Liver (tissue), 9 donors: ENCODE measurements around the gene LRRK1. TPM values are rescaled to one million over a fixed set of nuclear protein-coding genes. Genes with fewer than 3 reads are reported as not detected.

Experiments
- DNase-seq: peaks from one replicate; pipeline ENCODE4 v3.0.0-alpha.2; 2017; ENCODE audit warnings: low spot score
- H3K27ac ChIP-seq, 2 donors: one replicate each; pipeline ENCODE4 v1.7.0; 2013; ENCODE audit warnings: inconsistent platforms in 2 of 2, low read length in 2 of 2, control low read depth in 1 of 2, low read depth in 1 of 2, mild to moderate bottlenecking in 1 of 2
- H3K27me3 ChIP-seq, 4 donors: one replicate each; pipeline versions ENCODE4 v1.6.1 to v1.7.0; 2013; ENCODE audit warnings: low read length in 3 of 4, inconsistent platforms in 1 of 4, mild to moderate bottlenecking in 1 of 4, moderate library complexity in 1 of 4; ENCODE audit not compliant: control insufficient read depth in 4 of 4, insufficient read depth in 4 of 4
- H3K36me3 ChIP-seq, 4 donors: one replicate each; pipeline versions ENCODE4 v1.6.1 to v1.7.0; 2013; ENCODE audit warnings: low read length in 3 of 4, mild to moderate bottlenecking in 3 of 4, low read depth in 1 of 4, moderate library complexity in 1 of 4; ENCODE audit not compliant: control insufficient read depth in 4 of 4, insufficient read depth in 3 of 4
- H3K4me1 ChIP-seq, 4 donors: one replicate each; pipeline versions ENCODE4 v1.6.1 to v1.7.0; 2013; ENCODE audit warnings: low read length in 3 of 4, mild to moderate bottlenecking in 3 of 4, moderate library complexity in 1 of 4; ENCODE audit not compliant: control insufficient read depth in 4 of 4, insufficient read depth in 4 of 4
- H3K4me3 ChIP-seq, 3 donors: one replicate each; pipeline versions ENCODE4 v1.6.1 to v1.7.0; 2013; ENCODE audit warnings: low read length in 3 of 3, control low read depth in 1 of 3, low read depth in 1 of 3, mild to moderate bottlenecking in 1 of 3
- H3K9ac ChIP-seq, 2 donors: one replicate each; pipeline ENCODE4 v1.7.0; 2013; ENCODE audit warnings: low read length in 2 of 2, mild to moderate bottlenecking in 2 of 2, moderate library complexity in 2 of 2, control low read depth in 1 of 2, low read depth in 1 of 2
- H3K9me3 ChIP-seq, 4 donors: one replicate each; pipeline versions ENCODE4 v1.6.1 to v1.7.0; 2013; ENCODE audit warnings: low read length in 3 of 4; ENCODE audit not compliant: control insufficient read depth in 4 of 4
- EGR1 ChIP-seq, 2 donors: IDR thresholded peaks; 2 replicates each; pipeline ENCODE4 v1.6.1; 2016 to 2018; ENCODE audit warnings: antibody characterized with exemption in 2 of 2, low read depth in 2 of 2
- FOXA1 ChIP-seq: IDR thresholded peaks from 2 replicates; pipeline ENCODE4 v1.6.1; 2016; ENCODE audit warnings: antibody characterized with exemption
- FOXA2 ChIP-seq: IDR thresholded peaks from 2 replicates; pipeline ENCODE4 v1.6.1; 2016; ENCODE audit warnings: antibody characterized with exemption
- GABPA ChIP-seq, 2 donors: IDR thresholded peaks in 1 of 2; conservative IDR thresholded peaks in 1 of 2; 2 replicates each; pipeline ENCODE4 v1.6.1; 2016; ENCODE audit warnings: antibody characterized with exemption in 2 of 2, mild to moderate bottlenecking in 1 of 2, moderate library complexity in 1 of 2
- HNF4A ChIP-seq, 2 donors: conservative IDR thresholded peaks; 2 replicates each; pipeline ENCODE4 v1.6.1; 2016; ENCODE audit warnings: antibody characterized with exemption in 2 of 2, mild to moderate bottlenecking in 2 of 2
- HNF4G ChIP-seq: IDR thresholded peaks from 2 replicates; pipeline ENCODE4 v1.6.1; 2016; ENCODE audit warnings: antibody characterized with exemption
- JUND ChIP-seq, 2 donors: IDR thresholded peaks; 2 replicates each; pipeline ENCODE4 v1.6.1; 2016; ENCODE audit warnings: antibody characterized with exemption in 2 of 2
- NR2F2 ChIP-seq: IDR thresholded peaks from 2 replicates; pipeline ENCODE4 v1.6.1; 2016; ENCODE audit warnings: antibody characterized with exemption
- RAD21 ChIP-seq, 2 donors: IDR thresholded peaks; 2 replicates each; pipeline ENCODE4 v1.6.1; 2016; ENCODE audit warnings: antibody characterized with exemption in 2 of 2, mild to moderate bottlenecking in 2 of 2
- RXRA ChIP-seq, 2 donors: IDR thresholded peaks; 2 replicates each; pipeline ENCODE4 v1.6.1; 2017 to 2018; ENCODE audit warnings: antibody characterized with exemption in 2 of 2, mild to moderate bottlenecking in 1 of 2
- SP1 ChIP-seq: IDR thresholded peaks from 2 replicates; pipeline ENCODE4 v1.6.1; 2018; ENCODE audit warnings: antibody characterized with exemption, mild to moderate bottlenecking
- YY1 ChIP-seq: IDR thresholded peaks from 2 replicates; pipeline ENCODE4 v1.6.1; 2016; ENCODE audit warnings: antibody characterized with exemption, mild to moderate bottlenecking
- WGBS: extraction: QIAGEN DNeasy Blood & Tissue Kit; methylation state at CpG from one replicate; pipeline ENCODE4 v1.1.7; 2013; 5-methylcytosine and 5-hydroxymethylcytosine counted together
- polyA plus RNA-seq, 2 donors: library from polyadenylated mRNA; stranded (reverse) in 1 of 2; unstranded in 1 of 2; fragments of 200-250 nt in 1 of 2; fragments of >200 nt in 1 of 2; fragmentation: Nextera tagmentation in 1 of 2; extraction: Ambion mirVana in 1 of 2; gene quantifications; one replicate each; pipeline versions ENCODE4 v1.2.1 to v1.2.3, GENCODE V29; 2013 to 2015
- total RNA-seq, 2 donors: library from RNA; depleted of rRNA; stranded (reverse); fragments of >200 nt; gene quantifications; one replicate each; pipeline ENCODE4 v1.2.3, GENCODE V29; 2014
- TF ChIP-seq, protein P1 (sequence below): IDR thresholded peaks from 2 replicates; pipeline ENCODE4 v1.6.1; 2016; ENCODE audit warnings: antibody characterized with exemption, mild to moderate bottlenecking
- TF ChIP-seq, protein P2 (sequence below): fragments of 150-350 bp; IDR thresholded peaks from 2 replicates; pipeline ENCODE4 v1.5.1; 2017; ENCODE audit warnings: improper control_type of control experiment, low read depth, low read length; ENCODE audit not compliant: missing input control
- TF ChIP-seq, protein P3 (sequence below): IDR thresholded peaks from 2 replicates; pipeline ENCODE4 v1.6.1; 2016; ENCODE audit warnings: antibody characterized with exemption
- donor health status: healthy.
- donor health status: healthy.
- donor health status: healthy.
- donor health status: healthy.
- donor health status: healthy.

The LRRK1 gene
- total and polyA plus RNA-seq, 4 donors: 1.2 to 4.4 (median 2.7) TPM

DNA sequence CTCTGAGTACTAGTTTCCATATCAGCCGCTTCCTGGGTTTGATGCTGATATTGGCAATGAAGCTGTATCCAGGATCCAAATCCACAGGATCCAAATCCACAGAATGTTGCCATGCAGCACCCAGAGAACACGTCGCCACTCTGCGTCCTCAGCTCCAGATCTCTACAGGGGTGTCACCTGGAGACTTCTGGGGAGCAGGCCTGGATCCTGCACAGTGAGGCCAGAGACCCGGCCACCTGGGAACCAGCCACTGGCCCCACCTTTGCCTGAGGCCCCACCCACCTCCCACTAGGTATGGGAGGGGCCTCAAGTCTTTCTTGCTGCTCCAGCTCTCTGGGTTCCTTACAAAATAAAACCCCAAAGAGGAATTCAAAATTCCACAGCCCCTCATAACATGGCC is 123.9 kb downstream of the LRRK1 start (continued):
- TF ChIP-seq NR2F2: no peak
- TF ChIP-seq YY1: no peak

DNA sequence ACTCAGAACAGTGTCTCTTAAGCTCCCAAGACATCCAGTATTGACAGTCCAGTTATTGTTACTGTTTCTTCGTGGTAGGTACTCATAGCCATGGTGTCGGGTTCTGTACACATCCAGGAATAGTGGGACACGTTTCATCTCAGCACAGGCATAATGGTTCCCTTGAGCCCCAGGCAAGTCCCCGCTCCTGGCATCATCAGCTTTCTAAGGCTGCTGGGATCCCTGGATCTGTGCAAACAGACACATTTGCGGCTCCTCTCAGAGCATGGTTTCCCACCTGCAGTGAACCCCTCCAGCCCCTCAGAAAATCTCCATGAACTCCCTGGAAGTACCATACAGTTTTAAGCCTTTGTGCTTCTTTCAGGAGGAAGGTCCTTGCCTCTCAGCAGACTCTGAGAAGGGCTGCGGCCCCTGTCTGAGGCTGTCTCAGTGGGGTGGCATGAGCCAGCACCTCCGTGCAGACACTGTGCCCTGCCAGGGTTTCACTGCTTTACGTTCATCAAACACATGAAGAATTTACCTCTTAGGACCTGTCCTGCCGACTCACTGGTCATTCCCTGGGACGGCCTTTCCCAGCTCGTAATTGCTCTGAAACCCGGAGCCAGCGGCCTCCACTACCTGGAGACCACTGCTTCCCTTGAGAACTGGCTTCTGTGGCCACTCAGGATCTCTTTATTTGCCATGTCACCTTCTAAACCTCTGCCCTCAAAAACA is 124.9 kb downstream of the LRRK1 start:
- WGBS: 91% methylated on average over 13 of the region's 13 CpGs
- Histone ChIP-seq H3K4me1 (no peaks in the 10 kb centered on the region), H3K9ac (no peak overlapping the region), H3K9me3 (no peaks in the 10 kb centered on the region), H3K4me3 (no peak overlapping the region), H3K27me3 (no peaks in the 10 kb centered on the region), H3K27ac (no peak overlapping the region), H3K36me3 (peaks cover 0 to 1% (median 0%) of the 10 kb centered on the region in 4 donors)
- TF ChIP-seq JUND (IDR thresholded peaks at IDR 0.05) (no peak), HNF4G (no peak), YY1 (no peak), SP1 (no peak), RXRA (IDR thresholded peaks at IDR 0.05) (no peak), HNF4A (conservative IDR thresholded peaks at IDR 0.05) (no peak), NR2F2 (no peak), RAD21 (IDR thresholded peaks at IDR 0.05) (no peak), FOXA2 (no peak), GABPA (IDR thresholded peaks at IDR 0.05 in 1 of 2, conservative IDR thresholded peaks at IDR 0.05 in 1 of 2) (no peak), FOXA1 (no peak)
- TF ChIP-seq, protein P1, sequence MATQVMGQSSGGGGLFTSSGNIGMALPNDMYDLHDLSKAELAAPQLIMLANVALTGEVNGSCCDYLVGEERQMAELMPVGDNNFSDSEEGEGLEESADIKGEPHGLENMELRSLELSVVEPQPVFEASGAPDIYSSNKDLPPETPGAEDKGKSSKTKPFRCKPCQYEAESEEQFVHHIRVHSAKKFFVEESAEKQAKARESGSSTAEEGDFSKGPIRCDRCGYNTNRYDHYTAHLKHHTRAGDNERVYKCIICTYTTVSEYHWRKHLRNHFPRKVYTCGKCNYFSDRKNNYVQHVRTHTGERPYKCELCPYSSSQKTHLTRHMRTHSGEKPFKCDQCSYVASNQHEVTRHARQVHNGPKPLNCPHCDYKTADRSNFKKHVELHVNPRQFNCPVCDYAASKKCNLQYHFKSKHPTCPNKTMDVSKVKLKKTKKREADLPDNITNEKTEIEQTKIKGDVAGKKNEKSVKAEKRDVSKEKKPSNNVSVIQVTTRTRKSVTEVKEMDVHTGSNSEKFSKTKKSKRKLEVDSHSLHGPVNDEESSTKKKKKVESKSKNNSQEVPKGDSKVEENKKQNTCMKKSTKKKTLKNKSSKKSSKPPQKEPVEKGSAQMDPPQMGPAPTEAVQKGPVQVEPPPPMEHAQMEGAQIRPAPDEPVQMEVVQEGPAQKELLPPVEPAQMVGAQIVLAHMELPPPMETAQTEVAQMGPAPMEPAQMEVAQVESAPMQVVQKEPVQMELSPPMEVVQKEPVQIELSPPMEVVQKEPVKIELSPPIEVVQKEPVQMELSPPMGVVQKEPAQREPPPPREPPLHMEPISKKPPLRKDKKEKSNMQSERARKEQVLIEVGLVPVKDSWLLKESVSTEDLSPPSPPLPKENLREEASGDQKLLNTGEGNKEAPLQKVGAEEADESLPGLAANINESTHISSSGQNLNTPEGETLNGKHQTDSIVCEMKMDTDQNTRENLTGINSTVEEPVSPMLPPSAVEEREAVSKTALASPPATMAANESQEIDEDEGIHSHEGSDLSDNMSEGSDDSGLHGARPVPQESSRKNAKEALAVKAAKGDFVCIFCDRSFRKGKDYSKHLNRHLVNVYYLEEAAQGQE: no peak
- TF ChIP-seq, protein P2, sequence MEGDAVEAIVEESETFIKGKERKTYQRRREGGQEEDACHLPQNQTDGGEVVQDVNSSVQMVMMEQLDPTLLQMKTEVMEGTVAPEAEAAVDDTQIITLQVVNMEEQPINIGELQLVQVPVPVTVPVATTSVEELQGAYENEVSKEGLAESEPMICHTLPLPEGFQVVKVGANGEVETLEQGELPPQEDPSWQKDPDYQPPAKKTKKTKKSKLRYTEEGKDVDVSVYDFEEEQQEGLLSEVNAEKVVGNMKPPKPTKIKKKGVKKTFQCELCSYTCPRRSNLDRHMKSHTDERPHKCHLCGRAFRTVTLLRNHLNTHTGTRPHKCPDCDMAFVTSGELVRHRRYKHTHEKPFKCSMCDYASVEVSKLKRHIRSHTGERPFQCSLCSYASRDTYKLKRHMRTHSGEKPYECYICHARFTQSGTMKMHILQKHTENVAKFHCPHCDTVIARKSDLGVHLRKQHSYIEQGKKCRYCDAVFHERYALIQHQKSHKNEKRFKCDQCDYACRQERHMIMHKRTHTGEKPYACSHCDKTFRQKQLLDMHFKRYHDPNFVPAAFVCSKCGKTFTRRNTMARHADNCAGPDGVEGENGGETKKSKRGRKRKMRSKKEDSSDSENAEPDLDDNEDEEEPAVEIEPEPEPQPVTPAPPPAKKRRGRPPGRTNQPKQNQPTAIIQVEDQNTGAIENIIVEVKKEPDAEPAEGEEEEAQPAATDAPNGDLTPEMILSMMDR: no peak
- TF ChIP-seq, protein P3, sequence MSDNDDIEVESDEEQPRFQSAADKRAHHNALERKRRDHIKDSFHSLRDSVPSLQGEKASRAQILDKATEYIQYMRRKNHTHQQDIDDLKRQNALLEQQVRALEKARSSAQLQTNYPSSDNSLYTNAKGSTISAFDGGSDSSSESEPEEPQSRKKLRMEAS: no peak
- DNase-seq: peak; percentile 14

DNA sequence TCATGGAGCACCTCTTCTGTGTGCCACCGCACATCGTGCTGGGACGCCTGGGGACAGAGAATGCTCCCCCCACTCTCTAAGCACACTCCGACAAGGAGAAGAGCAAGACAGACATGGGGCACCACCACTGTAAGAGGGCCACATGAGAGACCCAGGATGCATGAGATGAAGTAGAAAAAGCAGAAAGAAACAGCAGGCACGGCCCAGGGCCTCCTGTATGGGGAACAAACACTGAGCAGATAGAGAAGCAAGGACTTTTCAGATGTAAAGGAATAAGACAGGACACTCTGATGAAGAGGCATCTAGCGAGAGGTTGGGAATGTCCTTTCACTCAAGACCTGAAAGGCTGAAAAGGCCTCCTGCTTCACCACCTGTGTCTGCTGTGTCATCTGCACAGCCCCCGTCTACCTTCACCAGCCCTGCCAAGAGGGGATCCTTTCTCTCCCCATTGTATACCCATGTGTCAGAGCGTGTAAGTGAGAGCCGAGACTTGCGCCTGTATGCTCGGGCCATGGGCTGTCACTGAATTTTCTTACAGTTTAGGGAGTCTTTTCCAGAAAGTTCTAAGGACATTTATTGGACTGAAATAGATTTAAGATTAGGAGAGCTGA is 125.6 kb downstream of the LRRK1 start:
- Histone ChIP-seq H3K36me3 (peaks cover 0 to 1% (median 0%) of the 10 kb centered on the region in 4 donors), H3K9me3 (no peaks in the 10 kb centered on the region), H3K9ac (no peak overlapping the region), H3K4me3 (no peak overlapping the region), H3K27me3 (no peaks in the 10 kb centered on the region), H3K27ac (no peak overlapping the region), H3K4me1 (no peaks in the 10 kb centered on the region)
- peak; percentile 10 for DNase-seq
- TF ChIP-seq EGR1 (IDR thresholded peaks at IDR 0.05; ENCODE audit: low read depth in 2 of 2) (no peak), RXRA (IDR thresholded peaks at IDR 0.05) (no peak), SP1 (no peak)
- TF ChIP-seq, protein P2: no peak
- TF ChIP-seq, protein P3: no peak
- WGBS: 90% methylated on average over 11 of the region's 11 CpGs
